ENCODE measurements around the gene CAPN10.
A peak's percentile ranks its signal among the peaks of the same experiment; 100 is the strongest.

Gene CAPN10

DNA sequence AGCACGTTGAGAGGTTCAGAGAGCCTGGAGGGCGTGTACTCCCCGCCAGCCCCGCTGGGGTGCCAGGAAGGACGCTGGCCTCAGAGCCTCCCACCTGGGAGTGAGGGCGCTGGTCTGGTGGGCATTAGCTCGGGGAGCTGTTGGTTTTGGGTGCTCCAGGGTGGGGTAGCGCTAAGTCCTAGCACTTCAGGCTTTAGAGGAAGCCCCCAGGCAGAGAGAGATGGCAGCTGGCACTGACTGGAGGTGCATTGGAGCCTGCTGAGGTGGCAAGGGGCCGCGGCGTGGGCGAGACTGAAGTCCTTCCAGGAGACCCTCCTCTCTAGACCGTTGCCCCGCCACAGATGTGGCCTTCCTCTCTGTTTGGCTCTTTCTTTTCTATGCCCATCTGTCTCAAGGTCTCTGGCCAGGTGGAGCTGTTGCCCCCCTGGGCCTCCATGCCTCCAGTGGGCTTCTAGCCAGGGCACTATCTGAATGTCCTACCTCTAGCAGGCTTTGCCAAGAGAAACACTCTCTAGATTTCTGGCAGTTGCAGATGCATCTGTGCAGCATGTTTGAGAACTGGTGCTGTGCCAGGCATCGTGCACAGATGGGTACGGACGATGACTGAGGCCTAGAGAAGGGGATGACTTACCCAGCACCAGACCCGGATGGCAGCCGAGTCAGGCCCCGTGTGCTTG, 6.6 kb downstream of the CAPN10 start:
- Histone ChIP-seq H3K27me3 (ENCODE audit: insufficient read depth, low read length, poor library complexity) (no peaks in the 10 kb centered on the region), H3K18ac (ENCODE audit: low read length) (no peak overlapping the region), H2AK5ac (ENCODE audit: low read length) (no peak overlapping the region), H3K4ac (ENCODE audit: low read depth, low read length) (no peak overlapping the region), H3K79me1 (ENCODE audit: low read length) (peaks cover 9% of the 10 kb centered on the region), H3K23ac (ENCODE audit: low read length) (no peak overlapping the region), H3K4me1 (ENCODE audit: control insufficient read depth, low read depth, low read length) (no peaks in the 10 kb centered on the region), H3K56ac (ENCODE audit: low read length) (no peak overlapping the region), H3K4me3 (ENCODE audit: low read length) (no peak overlapping the region), H3K9ac (ENCODE audit: low read length) (no peak overlapping the region), H2BK120ac (ENCODE audit: low read depth, low read length) (no peak overlapping the region), H2BK5ac (ENCODE audit: low read length) (no peak overlapping the region), H3K27ac (ENCODE audit: low read depth, low read length) (no peak overlapping the region), H3K36me3 (ENCODE audit: control insufficient read depth, insufficient read depth, low read length) (peaks cover 2% of the 10 kb centered on the region), H3K79me2 (ENCODE audit: control insufficient read depth, insufficient read depth, low read length) (peaks cover 5% of the 10 kb centered on the region), H4K8ac (ENCODE audit: low read depth, low read length) (no peak overlapping the region), H4K5ac (ENCODE audit: low read length) (no peak overlapping the region), H2BK15ac (replicated peaks; ENCODE audit: low read depth) (no peak overlapping the region), H3K4me2 (ENCODE audit: low read length) (no peak overlapping the region)
- DNase-seq: no peak
- no CpG with 5 or more reads among the region's 20 CpGs for WGBS (ENCODE audit: extremely low coverage, insufficient coverage, low lambda C conversion rate)

DNA sequence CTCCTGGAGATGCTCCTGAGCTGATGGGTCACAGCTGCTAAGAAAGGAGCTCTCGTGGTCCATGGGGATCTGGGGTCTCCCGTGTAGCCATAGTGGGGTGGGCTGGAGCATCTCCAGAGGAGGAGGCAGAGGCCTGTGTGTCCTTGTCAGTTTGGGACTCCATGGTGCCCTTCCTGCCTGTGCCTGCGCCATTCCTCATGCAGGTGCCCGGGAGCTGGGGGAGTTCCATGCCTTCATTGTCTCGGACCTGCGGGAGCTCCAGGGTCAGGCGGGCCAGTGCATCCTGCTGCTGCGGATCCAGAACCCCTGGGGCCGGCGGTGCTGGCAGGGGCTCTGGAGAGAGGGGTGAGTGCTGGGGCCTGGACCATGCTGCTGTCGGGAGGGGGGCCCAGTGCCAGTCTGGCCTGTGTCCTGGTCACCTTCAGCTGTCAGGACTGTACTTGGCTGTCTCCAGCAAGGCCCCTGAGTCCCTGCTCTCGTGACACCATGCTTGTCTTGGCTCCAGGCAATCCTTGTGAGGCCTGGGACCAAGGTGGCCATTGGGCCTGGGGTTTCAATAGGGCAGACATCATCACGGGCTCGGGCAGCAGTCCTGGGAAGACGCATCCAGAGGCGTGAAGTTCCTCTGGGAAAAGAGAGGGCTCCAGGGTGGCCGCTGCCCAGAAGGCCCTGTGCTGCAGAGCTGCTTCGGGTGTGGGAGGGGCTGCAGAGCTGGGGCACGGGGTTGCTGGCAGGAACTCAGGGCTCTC, 7.3 kb downstream of the CAPN10 start:
- H4K8ac ChIP-seq (ENCODE audit: low read depth, low read length): no peak overlapping the region
- H3K36me3 ChIP-seq (ENCODE audit: control insufficient read depth, insufficient read depth, low read length): peaks cover 2% of the 10 kb centered on the region
- no peak overlapping the region for H4K5ac ChIP-seq (ENCODE audit: low read length)
- no peak overlapping the region for H2BK15ac ChIP-seq (replicated peaks; ENCODE audit: low read depth)
- H2BK120ac ChIP-seq (ENCODE audit: low read depth, low read length): no peak overlapping the region
- WGBS (ENCODE audit: extremely low coverage, insufficient coverage, low lambda C conversion rate): no CpG with 5 or more reads among the region's 19 CpGs
- no peaks in the 10 kb centered on the region for H3K27me3 ChIP-seq (ENCODE audit: insufficient read depth, low read length, poor library complexity)
- no peak overlapping the region for H3K56ac ChIP-seq (ENCODE audit: low read length)
- H3K23ac ChIP-seq (ENCODE audit: low read length): no peak overlapping the region
- no peak overlapping the region for H2AK5ac ChIP-seq (ENCODE audit: low read length)
- H3K4ac ChIP-seq (ENCODE audit: low read depth, low read length): no peak overlapping the region
- no peak overlapping the region for H3K4me3 ChIP-seq (ENCODE audit: low read length)
- H3K79me1 ChIP-seq (ENCODE audit: low read length): peaks cover 3% of the 10 kb centered on the region
- no peaks in the 10 kb centered on the region for H3K79me2 ChIP-seq (ENCODE audit: control insufficient read depth, insufficient read depth, low read length)
- H3K27ac ChIP-seq (ENCODE audit: low read depth, low read length): no peak overlapping the region
- no peak overlapping the region for H2BK5ac ChIP-seq (ENCODE audit: low read length)
- H3K9ac ChIP-seq (ENCODE audit: low read length): no peak overlapping the region
- H3K4me2 ChIP-seq (ENCODE audit: low read length): no peak overlapping the region
- H3K4me1 ChIP-seq (ENCODE audit: control insufficient read depth, low read depth, low read length): no peaks in the 10 kb centered on the region
- H3K18ac ChIP-seq (ENCODE audit: low read length): no peak overlapping the region
- DNase-seq: no peak

DNA sequence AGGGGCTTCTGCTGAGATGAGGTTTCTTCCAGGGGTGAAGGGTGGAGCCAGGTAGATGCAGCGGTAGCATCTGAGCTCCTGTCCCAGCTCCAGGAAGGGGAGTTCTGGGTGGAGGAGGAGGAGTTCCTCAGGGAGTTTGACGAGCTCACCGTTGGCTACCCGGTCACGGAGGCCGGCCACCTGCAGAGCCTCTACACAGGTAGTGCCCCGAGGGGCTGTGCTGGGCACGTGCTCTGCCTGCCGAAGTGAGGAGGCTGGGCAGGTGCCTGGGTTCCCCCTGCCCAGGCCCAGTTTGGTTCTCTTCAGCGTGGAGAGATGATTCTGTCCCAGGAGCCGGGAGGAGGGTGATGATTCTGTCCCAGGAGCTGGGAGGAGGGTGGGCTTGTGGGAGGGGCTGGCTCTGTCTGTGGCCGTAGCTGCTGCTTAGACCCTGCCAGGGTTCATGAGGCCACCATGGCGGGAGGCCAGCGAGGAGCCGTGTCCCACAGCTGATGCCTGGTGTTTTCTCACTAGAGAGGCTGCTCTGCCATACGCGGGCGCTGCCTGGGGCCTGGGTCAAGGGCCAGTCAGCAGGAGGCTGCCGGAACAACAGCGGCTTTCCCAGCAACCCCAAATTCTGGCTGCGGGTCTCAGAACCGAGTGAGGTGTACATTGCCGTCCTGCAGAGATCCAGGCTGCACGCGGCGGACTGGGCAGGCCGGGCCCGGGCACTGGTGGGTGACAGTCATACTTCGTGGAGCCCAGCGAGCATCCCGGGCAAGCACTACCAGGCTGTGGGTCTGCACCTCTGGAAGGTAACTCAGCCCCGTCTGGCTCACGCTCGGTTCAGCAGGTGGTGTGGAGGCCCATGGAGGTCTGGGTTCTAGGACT, 8.2 kb downstream of the CAPN10 start:
- no peak overlapping the region for H3K27ac ChIP-seq (ENCODE audit: low read depth, low read length)
- H3K79me2 ChIP-seq (ENCODE audit: control insufficient read depth, insufficient read depth, low read length): no peaks in the 10 kb centered on the region
- H3K18ac ChIP-seq (ENCODE audit: low read length): no peak overlapping the region
- H4K5ac ChIP-seq (ENCODE audit: low read length): no peak overlapping the region
- no peaks in the 10 kb centered on the region for H3K4me1 ChIP-seq (ENCODE audit: control insufficient read depth, low read depth, low read length)
- no peak overlapping the region for H2AK5ac ChIP-seq (ENCODE audit: low read length)
- H2BK15ac ChIP-seq (replicated peaks; ENCODE audit: low read depth): no peak overlapping the region
- WGBS (ENCODE audit: extremely low coverage, insufficient coverage, low lambda C conversion rate): no CpG with 5 or more reads among the region's 34 CpGs
- no peak overlapping the region for H2BK5ac ChIP-seq (ENCODE audit: low read length)
- H3K56ac ChIP-seq (ENCODE audit: low read length): no peak overlapping the region
- no peak overlapping the region for H2BK120ac ChIP-seq (ENCODE audit: low read depth, low read length)
- H3K36me3 ChIP-seq (ENCODE audit: control insufficient read depth, insufficient read depth, low read length): peaks cover 2% of the 10 kb centered on the region
- H3K4me3 ChIP-seq (ENCODE audit: low read length): no peak overlapping the region
- H3K23ac ChIP-seq (ENCODE audit: low read length): no peak overlapping the region
- no peak for DNase-seq
- H3K9ac ChIP-seq (ENCODE audit: low read length): no peak overlapping the region
- no peak overlapping the region for H3K4ac ChIP-seq (ENCODE audit: low read depth, low read length)
- H3K27me3 ChIP-seq (ENCODE audit: insufficient read depth, low read length, poor library complexity): no peaks in the 10 kb centered on the region
- no peak overlapping the region for H4K8ac ChIP-seq (ENCODE audit: low read depth, low read length)
- no peak overlapping the region for H3K4me2 ChIP-seq (ENCODE audit: low read length)
- peaks cover 3% of the 10 kb centered on the region for H3K79me1 ChIP-seq (ENCODE audit: low read length)

DNA sequence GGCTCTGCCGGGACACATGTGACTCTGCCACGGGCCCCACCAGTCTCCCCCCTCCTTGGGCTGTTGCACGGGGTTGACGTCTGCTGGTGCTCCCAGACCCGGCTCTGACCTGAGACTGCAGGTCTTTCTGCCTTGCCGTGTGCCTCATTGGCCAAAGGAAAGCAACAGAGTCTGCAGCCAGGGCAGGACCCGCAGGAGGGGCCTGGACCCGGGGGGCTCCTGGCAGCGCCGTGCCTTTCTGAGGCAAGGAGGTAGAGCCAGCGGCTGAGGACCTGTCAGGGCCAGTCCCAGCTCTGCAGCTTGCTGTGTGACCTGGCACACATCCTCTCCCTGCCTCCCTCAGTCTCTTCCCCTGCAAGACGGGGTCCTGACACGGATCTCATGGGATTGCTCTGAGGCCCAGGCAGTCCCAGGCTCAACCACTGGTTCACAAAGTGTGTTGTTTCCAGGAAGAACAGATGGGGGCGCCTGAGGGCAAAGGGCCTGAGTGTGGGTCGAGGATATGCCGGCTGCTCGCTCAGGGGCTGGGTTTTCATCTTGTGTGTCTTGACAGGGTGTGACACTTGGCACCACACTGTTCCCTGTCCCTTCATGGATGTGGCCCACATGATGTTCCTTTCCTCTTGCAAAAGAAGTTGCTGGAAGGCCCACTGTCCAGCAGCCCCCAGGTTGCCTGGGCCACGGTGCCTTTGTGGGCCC, 9.0 kb downstream of the CAPN10 start:
- no peak overlapping the region for H3K23ac ChIP-seq (ENCODE audit: low read length)
- no peak overlapping the region for H4K8ac ChIP-seq (ENCODE audit: low read depth, low read length)
- no peaks in the 10 kb centered on the region for H3K4me1 ChIP-seq (ENCODE audit: control insufficient read depth, low read depth, low read length)
- no peak overlapping the region for H2BK15ac ChIP-seq (replicated peaks; ENCODE audit: low read depth)
- no peaks in the 10 kb centered on the region for H3K79me2 ChIP-seq (ENCODE audit: control insufficient read depth, insufficient read depth, low read length)
- H3K56ac ChIP-seq (ENCODE audit: low read length): no peak overlapping the region
- no peaks in the 10 kb centered on the region for H3K27me3 ChIP-seq (ENCODE audit: insufficient read depth, low read length, poor library complexity)
- H3K4me2 ChIP-seq (ENCODE audit: low read length): no peak overlapping the region
- H3K4me3 ChIP-seq (ENCODE audit: low read length): no peak overlapping the region
- H3K4ac ChIP-seq (ENCODE audit: low read depth, low read length): no peak overlapping the region
- H2AK5ac ChIP-seq (ENCODE audit: low read length): no peak overlapping the region
- DNase-seq: peak; percentile 68
- no peak overlapping the region for H3K18ac ChIP-seq (ENCODE audit: low read length)
- no CpG with 5 or more reads among the region's 18 CpGs for WGBS (ENCODE audit: extremely low coverage, insufficient coverage, low lambda C conversion rate)
- H3K36me3 ChIP-seq (ENCODE audit: control insufficient read depth, insufficient read depth, low read length): peaks cover 2% of the 10 kb centered on the region
- no peak overlapping the region for H3K9ac ChIP-seq (ENCODE audit: low read length)
- no peak overlapping the region for H2BK120ac ChIP-seq (ENCODE audit: low read depth, low read length)
- no peak overlapping the region for H3K27ac ChIP-seq (ENCODE audit: low read depth, low read length)
- H4K5ac ChIP-seq (ENCODE audit: low read length): no peak overlapping the region
- H3K79me1 ChIP-seq (ENCODE audit: low read length): peaks cover 3% of the 10 kb centered on the region
- no peak overlapping the region for H2BK5ac ChIP-seq (ENCODE audit: low read length)

DNA sequence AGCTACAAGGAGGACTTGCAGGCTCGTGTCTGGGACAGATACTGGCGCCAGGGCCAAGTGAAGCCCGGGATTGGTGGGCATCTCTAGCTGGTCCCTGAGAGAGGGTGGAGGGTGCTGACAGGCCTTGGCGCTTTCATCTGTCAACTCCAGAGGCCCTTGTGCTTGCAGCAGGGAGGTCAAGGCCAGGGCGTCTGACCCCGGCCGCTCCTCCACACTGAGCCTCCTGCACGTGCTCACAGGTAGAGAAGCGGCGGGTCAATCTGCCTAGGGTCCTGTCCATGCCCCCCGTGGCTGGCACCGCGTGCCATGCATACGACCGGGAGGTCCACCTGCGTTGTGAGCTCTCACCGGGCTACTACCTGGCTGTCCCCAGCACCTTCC, 9.5 kb downstream of the CAPN10 start:
- Histone ChIP-seq H3K79me1 (ENCODE audit: low read length) (peaks cover 3% of the 10 kb centered on the region), H4K8ac (ENCODE audit: low read depth, low read length) (no peak overlapping the region), H3K4me2 (ENCODE audit: low read length) (no peak overlapping the region), H3K56ac (ENCODE audit: low read length) (no peak overlapping the region), H2BK120ac (ENCODE audit: low read depth, low read length) (no peak overlapping the region), H2BK5ac (ENCODE audit: low read length) (no peak overlapping the region), H3K27me3 (ENCODE audit: insufficient read depth, low read length, poor library complexity) (no peaks in the 10 kb centered on the region), H3K4ac (ENCODE audit: low read depth, low read length) (no peak overlapping the region), H3K23ac (ENCODE audit: low read length) (no peak overlapping the region), H3K4me3 (ENCODE audit: low read length) (no peak overlapping the region), H3K27ac (ENCODE audit: low read depth, low read length) (no peak overlapping the region), H2BK15ac (replicated peaks; ENCODE audit: low read depth) (no peak overlapping the region), H3K9ac (ENCODE audit: low read length) (no peak overlapping the region), H4K5ac (ENCODE audit: low read length) (no peak overlapping the region), H3K79me2 (ENCODE audit: control insufficient read depth, insufficient read depth, low read length) (no peaks in the 10 kb centered on the region), H3K36me3 (ENCODE audit: control insufficient read depth, insufficient read depth, low read length) (peaks cover 2% of the 10 kb centered on the region), H2AK5ac (ENCODE audit: low read length) (no peak overlapping the region), H3K4me1 (ENCODE audit: control insufficient read depth, low read depth, low read length) (no peaks in the 10 kb centered on the region), H3K18ac (ENCODE audit: low read length) (no peak overlapping the region)
- no CpG with 5 or more reads among the region's 17 CpGs for WGBS (ENCODE audit: extremely low coverage, insufficient coverage, low lambda C conversion rate)
- DNase-seq: no peak
